Mesenchymal stem cell (in vitro differentiated cells and primary cell): ENCODE results near the gene MANEAL.

Source experiments
- DNase-seq: peaks from one replicate; pipeline ENCODE4 v3.0.0-alpha.2; 2013
- H2AFZ ChIP-seq: one replicate; pipeline ENCODE4 v1.6.1; 2013; ENCODE audit warnings: low read depth, mild to moderate bottlenecking, control low read depth, inconsistent platforms, low read length, moderate library complexity
- H2AK5ac ChIP-seq: 2 replicates; pipeline ENCODE4 v1.6.1; 2013; ENCODE audit warnings: low read length, moderate library complexity, mild to moderate bottlenecking, inconsistent platforms; ENCODE audit not compliant: severe bottlenecking
- H2BK120ac ChIP-seq: one replicate; pipeline ENCODE4 v1.6.1; 2013; ENCODE audit warnings: low read depth, mild to moderate bottlenecking, inconsistent platforms, low read length, moderate library complexity
- H2BK12ac ChIP-seq, 2 experiments: one replicate each; pipeline ENCODE4 v1.6.1; 2013; ENCODE audit warnings: inconsistent platforms in 2 of 2, low read length in 2 of 2, mild to moderate bottlenecking in 2 of 2, moderate library complexity in 2 of 2, control low read depth in 1 of 2
- H2BK15ac ChIP-seq: one replicate; pipeline ENCODE4 v1.6.1; 2013; ENCODE audit warnings: mild to moderate bottlenecking, low read depth, inconsistent platforms; ENCODE audit not compliant: poor library complexity, severe bottlenecking
- H2BK5ac ChIP-seq: 2 replicates; pipeline ENCODE4 v1.6.1; 2013; ENCODE audit warnings: low read depth, mild to moderate bottlenecking, low read length, control low read depth, inconsistent platforms; ENCODE audit not compliant: poor library complexity, severe bottlenecking
- H3K14ac ChIP-seq, 2 experiments: one replicate each; pipeline ENCODE4 v1.6.1; 2013; ENCODE audit warnings: inconsistent platforms in 2 of 2, low read length in 2 of 2, control low read depth in 1 of 2, mild to moderate bottlenecking in 1 of 2, moderate library complexity in 1 of 2
- H3K18ac ChIP-seq, 2 experiments: one replicate each; pipeline ENCODE4 v1.6.1; 2013; ENCODE audit warnings: inconsistent platforms in 2 of 2, low read length in 2 of 2, control low read depth in 1 of 2, low read depth in 1 of 2, mild to moderate bottlenecking in 1 of 2
- H3K23ac ChIP-seq, 2 experiments: one replicate each; pipeline ENCODE4 v1.6.1; 2013; ENCODE audit warnings: inconsistent platforms in 2 of 2, low read length in 2 of 2, mild to moderate bottlenecking in 2 of 2, moderate library complexity in 2 of 2, control low read depth in 1 of 2
- H3K27ac ChIP-seq: 2 replicates; pipeline ENCODE4 v1.5.1; 2013; ENCODE audit warnings: mild to moderate bottlenecking, moderate library complexity, low read length, control low read depth, inconsistent platforms; ENCODE audit not compliant: poor library complexity, severe bottlenecking
- H3K27me3 ChIP-seq, 2 experiments: 2 replicates each; pipeline versions ENCODE4 v1.6.1 to v1.7.0; 2013; ENCODE audit warnings: low read length in 2 of 2, mild to moderate bottlenecking in 2 of 2, moderate library complexity in 2 of 2, control low read depth in 1 of 2, inconsistent platforms in 1 of 2; ENCODE audit not compliant: control insufficient read depth in 1 of 2, insufficient read depth in 1 of 2
- H3K36me3 ChIP-seq, 2 experiments: 2 replicates each; pipeline versions ENCODE4 v1.6.1 to v1.7.0; 2013; ENCODE audit warnings: low read length in 2 of 2, control low read depth in 1 of 2, inconsistent platforms in 1 of 2, low read depth in 1 of 2, mild to moderate bottlenecking in 1 of 2; ENCODE audit not compliant: insufficient read depth in 2 of 2, control insufficient read depth in 1 of 2
- H3K4ac ChIP-seq, 2 experiments: one replicate each; pipeline ENCODE4 v1.6.1; 2013; ENCODE audit warnings: inconsistent platforms in 2 of 2, low read length in 2 of 2, mild to moderate bottlenecking in 2 of 2, moderate library complexity in 2 of 2, control low read depth in 1 of 2, low read depth in 1 of 2
- H3K4me1 ChIP-seq: 2 replicates; pipeline ENCODE4 v1.6.1; 2013; ENCODE audit warnings: low read depth, low read length, control low read depth; ENCODE audit not compliant: control insufficient read depth, insufficient read depth
- H3K4me2 ChIP-seq: 2 replicates; pipeline ENCODE4 v1.6.1; 2013; ENCODE audit warnings: low read length, mild to moderate bottlenecking, inconsistent platforms; ENCODE audit not compliant: poor library complexity, severe bottlenecking
- H3K4me3 ChIP-seq, 2 experiments: 2 replicates each; pipeline versions ENCODE4 v1.5.1 to v1.7.0; 2013; ENCODE audit warnings: low read length in 2 of 2, mild to moderate bottlenecking in 2 of 2, control low read depth in 1 of 2, low read depth in 1 of 2; ENCODE audit not compliant: insufficient read depth in 1 of 2
- H3K79me1 ChIP-seq: replicated peaks from 2 replicates; pipeline ENCODE4 v1.6.1; 2013; ENCODE audit warnings: mild to moderate bottlenecking, control low read depth, low read length, inconsistent platforms; ENCODE audit not compliant: poor library complexity, severe bottlenecking
- H3K9ac ChIP-seq: 2 replicates; pipeline ENCODE4 v1.7.0; 2013; ENCODE audit warnings: mild to moderate bottlenecking, low read length, moderate library complexity
- H3K9me3 ChIP-seq: 2 replicates; pipeline ENCODE4 v1.7.0; 2013; ENCODE audit warnings: mild to moderate bottlenecking, low read length; ENCODE audit not compliant: control insufficient read depth
- H4K8ac ChIP-seq: one replicate; pipeline ENCODE4 v1.6.1; 2013; ENCODE audit warnings: inconsistent platforms, mild to moderate bottlenecking, low read length, moderate library complexity
- H4K91ac ChIP-seq: one replicate; pipeline ENCODE4 v1.6.1; 2013; ENCODE audit warnings: mild to moderate bottlenecking, low read length, inconsistent platforms
- WGBS: methylation state at CpG from one replicate; pipeline ENCODE4 v1.1.7; 2013; ENCODE audit warnings: mixed read lengths; 5-methylcytosine and 5-hydroxymethylcytosine counted together

Gene MANEAL

GRCh38 chr1:37821481-37821880 lies 27.8 kb downstream of the MANEAL start:
- Histone ChIP-seq H4K8ac (no peak overlapping the region), H3K14ac (no peak overlapping the region), H3K9ac (no peak overlapping the region), H2BK12ac (no peak overlapping the region), H3K4me2 (no peak overlapping the region), H3K79me1 (peaks cover 36% of the 10 kb centered on the region), H3K4ac (no peak overlapping the region), H2AFZ (no peak overlapping the region), H2BK5ac (no peak overlapping the region), H3K27me3 (no peaks in the 10 kb centered on the region), H3K4me1 (peaks cover 2% of the 10 kb centered on the region), H3K27ac (no peak overlapping the region), H2BK15ac (no peak overlapping the region), H3K36me3 (peaks cover 43 to 82% of the 10 kb centered on the region in 2 experiments), H3K9me3 (no peaks in the 10 kb centered on the region), H2AK5ac (no peak overlapping the region), H2BK120ac (no peak overlapping the region), H3K4me3 (no peak overlapping the region), H3K18ac (no peak overlapping the region), H3K23ac (no peak overlapping the region), H4K91ac (no peak overlapping the region)
- DNase-seq = no peak
- 100% methylated on average over 2 of the region's 2 CpGs for WGBS

- Histone ChIP-seq H3K4me3 (no peak overlapping the region), H4K91ac (no peak overlapping the region), H2BK120ac (no peak overlapping the region), H2BK12ac (no peak overlapping the region), H2AK5ac (no peak overlapping the region), H2BK15ac (no peak overlapping the region), H3K27me3 (no peaks in the 10 kb centered on the region), H3K23ac (no peak overlapping the region), H2BK5ac (no peak overlapping the region), H3K36me3 (peaks cover 38 to 80% of the 10 kb centered on the region in 2 experiments), H4K8ac (no peak overlapping the region), H3K79me1 (peaks cover 28% of the 10 kb centered on the region), H2AFZ (no peak overlapping the region), H3K27ac (no peak overlapping the region), H3K4ac (no peak overlapping the region), H3K9me3 (no peaks in the 10 kb centered on the region), H3K4me1 (no peaks in the 10 kb centered on the region), H3K18ac (no peak overlapping the region), H3K14ac (no peak overlapping the region), H3K4me2 (no peak overlapping the region), H3K9ac (no peak overlapping the region)
- DNase-seq = no peak
- WGBS = 86% methylated on average over 5 of the region's 9 CpGs
These were observed 29.5 kb downstream of the MANEAL start for GRCh38 chr1:37822906-37823815.

- no peak overlapping the region for H3K27ac ChIP-seq
- WGBS = 96% methylated on average over 2 of the region's 2 CpGs
- no peak overlapping the region for H2AK5ac ChIP-seq
- H2BK15ac ChIP-seq = no peak overlapping the region
- no peak overlapping the region for H3K14ac ChIP-seq
- H3K4me2 ChIP-seq = no peak overlapping the region
- no peaks in the 10 kb centered on the region for H3K9me3 ChIP-seq
- no peak overlapping the region for H2BK120ac ChIP-seq
- H2BK12ac ChIP-seq = no peak overlapping the region
- H3K9ac ChIP-seq = no peak overlapping the region
- DNase-seq = no peak
- no peak overlapping the region for H3K23ac ChIP-seq
- H4K91ac ChIP-seq = no peak overlapping the region
- H3K4me1 ChIP-seq = no peaks in the 10 kb centered on the region
- H3K36me3 ChIP-seq = peaks cover 35 to 82% of the 10 kb centered on the region in 2 experiments
- no peak overlapping the region for H3K4me3 ChIP-seq
- H2AFZ ChIP-seq = no peak overlapping the region
- H3K18ac ChIP-seq = no peak overlapping the region
- H3K27me3 ChIP-seq = no peaks in the 10 kb centered on the region
- H2BK5ac ChIP-seq = no peak overlapping the region
- no peak overlapping the region for H4K8ac ChIP-seq
- H3K79me1 ChIP-seq = peaks cover 33% of the 10 kb centered on the region
- no peak overlapping the region for H3K4ac ChIP-seq
These were observed 30.4 kb downstream of the MANEAL start for GRCh38 chr1:37824001-37824400.

- Histone ChIP-seq H4K91ac (no peak overlapping the region), H3K4me3 (no peak overlapping the region), H3K23ac (no peak overlapping the region), H3K4me2 (no peak overlapping the region), H2AFZ (no peak overlapping the region), H3K18ac (no peak overlapping the region), H3K9me3 (no peaks in the 10 kb centered on the region), H3K36me3 (peaks cover 29 to 79% of the 10 kb centered on the region in 2 experiments), H2BK120ac (no peak overlapping the region), H3K27ac (no peak overlapping the region), H3K9ac (no peak overlapping the region), H2BK5ac (no peak overlapping the region), H3K4me1 (no peaks in the 10 kb centered on the region), H3K4ac (no peak overlapping the region), H3K27me3 (no peaks in the 10 kb centered on the region), H2BK12ac (no peak overlapping the region), H4K8ac (no peak overlapping the region), H3K14ac (no peak overlapping the region), H2BK15ac (no peak overlapping the region), H3K79me1 (peaks cover 27% of the 10 kb centered on the region), H2AK5ac (no peak overlapping the region)
- no CpG with 5 or more reads among the region's 2 CpGs for WGBS
- DNase-seq = no peak
These were observed 31.9 kb downstream of the MANEAL start for GRCh38 chr1:37825506-37825905.
